Activated naive CD8-positive, alpha-beta T cell treated with anti-CD3 and anti-CD28 coated beads, Interleukin-2, amount 50 U/mL, for 24 hours (primary cell): Measurements from ENCODE around the gene SLC2A9.
"Not testable (repeated sequence)": the region's sequence is repeated elsewhere in the genome, so short reads cannot be mapped to it uniquely, and the experiment has no call there.

Experiments
- ATAC-seq: fragments of 150-1000 bp; cut with Tn5 transposase; one replicate; pipeline ENCODE4 v1.10.0; 2021
- DNase-seq: peaks from one replicate; pipeline ENCODE4 v3.0.0; 2021
- H3K27ac Mint-ChIP-seq: one replicate; pipeline ENCODE4 v1.8.0; 2021; ENCODE audit warnings: mild to moderate bottlenecking, mixed read lengths
- H3K27me3 Mint-ChIP-seq: one replicate; pipeline ENCODE4 v1.8.0; 2021; ENCODE audit warnings: mixed read lengths
- H3K36me3 Mint-ChIP-seq: one replicate; pipeline ENCODE4 v1.8.0; 2021; ENCODE audit warnings: low read depth, mixed read lengths
- H3K4me1 Mint-ChIP-seq: one replicate; pipeline ENCODE4 v1.8.0; 2021; ENCODE audit warnings: mixed read lengths
- H3K4me3 Mint-ChIP-seq: one replicate; pipeline ENCODE4 v1.8.0; 2021; ENCODE audit warnings: mild to moderate bottlenecking, moderate library complexity, mixed read lengths
- H3K9me3 Mint-ChIP-seq: one replicate; pipeline ENCODE4 v1.8.0; 2021; ENCODE audit warnings: mixed read lengths

SLC2A9 gene

GRCh38 chr4:9833421-9833820 lies 187.9 kb downstream of the SLC2A9 start:
- H3K27me3 Mint-ChIP-seq: peaks cover 2% of the 10 kb centered on the region
- no peaks in the 10 kb centered on the region for H3K36me3 Mint-ChIP-seq
- H3K9me3 Mint-ChIP-seq: no peaks in the 10 kb centered on the region
- ATAC-seq (no peak), DNase-seq (no peak)
- no peaks in the 10 kb centered on the region for H3K4me1 Mint-ChIP-seq
- H3K4me3 Mint-ChIP-seq: no peak overlapping the region
- no peak overlapping the region for H3K27ac Mint-ChIP-seq

GRCh38 chr4:9832640-9833039 lies 188.7 kb downstream of the SLC2A9 start:
- H3K36me3 Mint-ChIP-seq: no peaks in the 10 kb centered on the region
- no peak for DNase-seq
- no peaks in the 10 kb centered on the region for H3K4me1 Mint-ChIP-seq
- no peak for ATAC-seq
- no peak overlapping the region for H3K27ac Mint-ChIP-seq
- H3K4me3 Mint-ChIP-seq: no peak overlapping the region
- H3K27me3 Mint-ChIP-seq: peaks cover 2% of the 10 kb centered on the region
- H3K9me3 Mint-ChIP-seq: no peaks in the 10 kb centered on the region

- no peaks in the 10 kb centered on the region for H3K36me3 Mint-ChIP-seq
- no peak for DNase-seq
Observed at GRCh38 chr4:9826551-9826950, 194.7 kb downstream of the SLC2A9 start.

DNA sequence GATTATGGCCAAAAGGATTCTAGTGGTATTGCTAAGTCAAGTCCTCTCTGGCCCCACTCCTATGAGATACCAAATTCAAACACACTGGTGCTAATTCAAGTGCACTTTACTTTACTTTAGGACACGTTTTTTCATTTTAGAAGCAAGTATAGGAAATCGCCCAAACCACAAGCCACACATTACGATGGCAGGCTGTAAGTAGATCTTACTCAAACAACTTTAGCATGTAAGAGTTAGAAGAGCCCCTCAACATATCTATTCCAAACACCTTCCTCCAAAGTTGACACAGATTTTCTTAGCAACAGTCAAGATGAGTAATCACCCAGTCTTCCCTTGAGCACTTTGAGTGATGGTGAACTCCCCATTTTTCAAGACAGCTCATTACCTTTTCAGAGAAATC lies 196.2 kb downstream of the SLC2A9 start:
- DNase-seq: peak; percentile 9
- Mint-ChIP-seq H3K36me3 (no peaks in the 10 kb centered on the region), H3K27me3 (no peaks in the 10 kb centered on the region), H3K4me3 (no peak overlapping the region), H3K9me3 (no peaks in the 10 kb centered on the region), H3K4me1 (peaks cover 14% of the 10 kb centered on the region), H3K27ac (no peak overlapping the region)
- ATAC-seq: peak; percentile 93

More at GRCh38 chr4:9826551-9826950, 194.7 kb downstream of the SLC2A9 start:
- ATAC-seq: no peak
- no peak overlapping the region for H3K4me3 Mint-ChIP-seq
- no peaks in the 10 kb centered on the region for H3K27me3 Mint-ChIP-seq
- H3K27ac Mint-ChIP-seq: no peak overlapping the region
- H3K4me1 Mint-ChIP-seq: peaks cover 14% of the 10 kb centered on the region
- H3K9me3 Mint-ChIP-seq: no peaks in the 10 kb centered on the region

GRCh38 chr4:9820343-9820742 lies 201.0 kb downstream of the SLC2A9 start:
- no peak overlapping the region for H3K4me3 Mint-ChIP-seq
- H3K27ac Mint-ChIP-seq: no peak overlapping the region
- DNase-seq (no peak), ATAC-seq (no peak)
- no peaks in the 10 kb centered on the region for H3K36me3 Mint-ChIP-seq
- H3K9me3 Mint-ChIP-seq: no peaks in the 10 kb centered on the region
- peaks cover 3% of the 10 kb centered on the region for H3K27me3 Mint-ChIP-seq
- peaks cover 10% of the 10 kb centered on the region for H3K4me1 Mint-ChIP-seq

GRCh38 chr4:9816285-9816684 lies 205.0 kb downstream of the SLC2A9 start:
- ATAC-seq: no peak

GRCh38 chr4:9812501-9813340 lies 208.6 kb downstream of the SLC2A9 start:
- H3K9me3 Mint-ChIP-seq: no peaks in the 10 kb centered on the region
- no peaks in the 10 kb centered on the region for H3K36me3 Mint-ChIP-seq
- H3K4me3 Mint-ChIP-seq: no peak overlapping the region
- ATAC-seq (peak; percentile 80), DNase-seq (no peak)
- peaks cover 24% of the 10 kb centered on the region for H3K27me3 Mint-ChIP-seq
- H3K4me1 Mint-ChIP-seq: peaks cover 7% of the 10 kb centered on the region
- H3K27ac Mint-ChIP-seq: no peak overlapping the region

More at GRCh38 chr4:9816285-9816684, 205.0 kb downstream of the SLC2A9 start:
- Mint-ChIP-seq H3K27ac (no peak overlapping the region), H3K4me1 (peaks cover 7% of the 10 kb centered on the region), H3K9me3 (no peaks in the 10 kb centered on the region), H3K36me3 (no peaks in the 10 kb centered on the region), H3K27me3 (peaks cover 15% of the 10 kb centered on the region), H3K4me3 (no peak overlapping the region)
- no peak for DNase-seq

- Mint-ChIP-seq H3K4me1 (peaks cover 7% of the 10 kb centered on the region), H3K27me3 (peaks cover 22% of the 10 kb centered on the region), H3K36me3 (no peaks in the 10 kb centered on the region), H3K27ac (no peak overlapping the region), H3K4me3 (no peak overlapping the region), H3K9me3 (no peaks in the 10 kb centered on the region)
- DNase-seq (no peak), ATAC-seq (no peak)
Observed at GRCh38 chr4:9811806-9812205, 209.5 kb downstream of the SLC2A9 start.

DNA sequence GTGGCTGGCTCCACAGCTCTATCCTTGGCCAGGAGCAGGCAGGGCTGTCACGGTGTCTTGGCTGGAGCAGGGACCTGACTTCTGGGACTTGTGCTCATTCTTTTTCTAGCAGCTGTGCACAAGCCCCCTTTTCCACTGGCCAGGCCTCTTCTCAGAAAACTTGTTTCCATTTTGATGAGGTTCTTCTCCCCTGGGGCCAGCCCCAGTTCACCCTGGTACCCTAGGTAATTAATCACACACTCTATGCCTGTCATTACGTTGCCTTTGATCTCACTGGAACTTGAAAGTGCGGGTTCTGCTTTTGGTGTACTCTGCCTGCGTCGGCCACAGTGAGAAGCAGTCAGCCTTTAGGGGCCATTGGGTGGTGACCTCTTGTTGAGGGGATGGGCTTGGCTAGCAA lies 213.2 kb downstream of the SLC2A9 start:
- no peaks in the 10 kb centered on the region for H3K9me3 Mint-ChIP-seq
- H3K4me1 Mint-ChIP-seq: peaks cover 5% of the 10 kb centered on the region
- no peaks in the 10 kb centered on the region for H3K36me3 Mint-ChIP-seq
- H3K27me3 Mint-ChIP-seq: peaks cover 14% of the 10 kb centered on the region
- DNase-seq (no peak), ATAC-seq (peak; percentile 38)
- H3K4me3 Mint-ChIP-seq: no peak overlapping the region
- no peak overlapping the region for H3K27ac Mint-ChIP-seq

- no peak for ATAC-seq
- Mint-ChIP-seq H3K4me1 (no peaks in the 10 kb centered on the region), H3K4me3 (no peak overlapping the region), H3K27me3 (peaks cover 4% of the 10 kb centered on the region), H3K9me3 (no peaks in the 10 kb centered on the region), H3K36me3 (no peaks in the 10 kb centered on the region), H3K27ac (no peak overlapping the region)
- no peak for DNase-seq
Observed at GRCh38 chr4:9804918-9805317, 216.4 kb downstream of the SLC2A9 start.

DNA sequence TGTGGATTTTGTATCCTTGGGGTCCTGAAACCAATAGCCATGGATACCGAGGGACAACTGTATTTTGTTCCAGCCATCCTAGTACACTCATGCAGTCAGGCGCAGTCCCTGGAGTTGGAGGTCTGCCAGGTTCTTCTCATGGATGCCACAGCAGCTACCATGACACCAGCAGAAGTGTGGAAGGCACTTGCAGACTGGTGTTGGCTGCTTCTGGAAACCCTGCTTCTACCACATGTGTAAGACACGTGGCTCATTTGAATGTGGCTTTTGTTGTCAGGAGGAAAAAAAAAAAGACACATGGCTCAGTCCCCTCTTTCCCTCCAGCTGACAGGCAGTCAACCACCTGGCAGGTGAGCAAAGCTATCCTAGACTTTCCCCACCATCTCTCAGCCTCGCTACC lies 220.4 kb downstream of the SLC2A9 start:
- Mint-ChIP-seq H3K36me3 (no peaks in the 10 kb centered on the region), H3K27me3 (peaks cover 15% of the 10 kb centered on the region), H3K4me1 (no peaks in the 10 kb centered on the region), H3K9me3 (no peaks in the 10 kb centered on the region), H3K27ac (no peak overlapping the region), H3K4me3 (no peak overlapping the region)
- ATAC-seq (no peak), DNase-seq (no peak)

DNA sequence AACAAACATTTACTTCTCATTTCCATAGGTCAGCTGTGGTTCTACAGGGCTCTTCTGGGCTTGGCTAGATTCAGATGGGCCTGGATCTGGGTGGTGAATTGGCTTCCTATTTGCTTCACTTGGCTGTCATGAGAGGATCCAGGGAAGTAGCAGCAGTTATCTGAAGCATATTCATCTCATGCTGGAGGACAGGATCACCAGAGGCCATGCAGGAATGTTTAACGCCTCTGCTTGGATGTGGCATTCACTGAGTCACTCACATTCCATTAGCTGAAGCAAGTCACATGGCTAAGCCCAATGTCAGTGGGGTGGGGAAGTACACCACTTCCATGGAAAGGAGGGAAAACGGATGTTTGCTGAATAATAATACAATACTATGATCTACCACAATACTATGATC lies 224.7 kb downstream of the SLC2A9 start:
- not testable (repeated sequence) for H3K9me3 Mint-ChIP-seq, DNase-seq, H3K36me3 Mint-ChIP-seq, H3K4me3 Mint-ChIP-seq, ATAC-seq, H3K4me1 Mint-ChIP-seq, H3K27ac Mint-ChIP-seq
- H3K27me3 Mint-ChIP-seq: peaks cover 15% of the 10 kb centered on the region

DNA sequence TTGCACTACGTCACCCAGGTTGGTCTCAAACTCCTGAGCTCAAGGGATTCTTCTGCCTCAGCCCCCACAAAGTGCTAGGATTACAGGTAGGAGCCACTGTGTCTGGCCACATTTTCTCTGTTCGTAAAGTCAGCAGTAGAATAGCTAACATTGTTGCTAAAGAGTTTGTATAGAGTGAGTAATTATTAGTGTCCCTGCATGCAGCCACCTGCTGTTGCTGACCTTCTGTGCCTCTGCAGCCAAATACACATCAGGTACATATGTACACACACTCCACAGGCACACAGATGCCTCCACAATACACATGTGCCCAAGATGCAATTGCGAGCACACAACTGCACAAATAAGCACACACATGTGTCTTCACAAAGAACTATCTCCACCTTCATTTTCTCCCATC lies 228.9 kb downstream of the SLC2A9 start:
- DNase-seq: no peak
- Mint-ChIP-seq H3K9me3 (peaks cover 3% of the 10 kb centered on the region), H3K36me3 (no peaks in the 10 kb centered on the region), H3K4me1 (no peaks in the 10 kb centered on the region), H3K27ac (no peak overlapping the region), H3K4me3 (no peak overlapping the region), H3K27me3 (peaks cover 15% of the 10 kb centered on the region)
- ATAC-seq: no peak

GRCh38 chr4:9785891-9786290 lies 235.4 kb downstream of the SLC2A9 start:
- not testable (repeated sequence) for H3K4me1 Mint-ChIP-seq, H3K4me3 Mint-ChIP-seq, H3K9me3 Mint-ChIP-seq, ATAC-seq, DNase-seq, H3K36me3 Mint-ChIP-seq, H3K27ac Mint-ChIP-seq
- peaks cover 23% of the 10 kb centered on the region for H3K27me3 Mint-ChIP-seq

GRCh38 chr4:9782136-9782436 lies 239.2 kb downstream of the SLC2A9 start:
- peaks cover 33% of the 10 kb centered on the region for H3K27me3 Mint-ChIP-seq
- H3K36me3 Mint-ChIP-seq: no peaks in the 10 kb centered on the region
- H3K4me1 Mint-ChIP-seq: no peaks in the 10 kb centered on the region
- no peaks in the 10 kb centered on the region for H3K9me3 Mint-ChIP-seq
- H3K4me3 Mint-ChIP-seq: no peak overlapping the region
- DNase-seq (no peak), ATAC-seq (no peak)
- no peak overlapping the region for H3K27ac Mint-ChIP-seq
